ENCODE results near the gene IKZF4.
"Not testable (repeated sequence)": the region's sequence is repeated elsewhere in the genome, so short reads cannot be mapped to it uniquely, and the experiment has no call there.

IKZF4 gene

GRCh38 chr12:56040151-56040550 is 19.3 kb downstream of the IKZF4 start:
- no peak for DNase-seq (ENCODE audit: low read depth)

DNA sequence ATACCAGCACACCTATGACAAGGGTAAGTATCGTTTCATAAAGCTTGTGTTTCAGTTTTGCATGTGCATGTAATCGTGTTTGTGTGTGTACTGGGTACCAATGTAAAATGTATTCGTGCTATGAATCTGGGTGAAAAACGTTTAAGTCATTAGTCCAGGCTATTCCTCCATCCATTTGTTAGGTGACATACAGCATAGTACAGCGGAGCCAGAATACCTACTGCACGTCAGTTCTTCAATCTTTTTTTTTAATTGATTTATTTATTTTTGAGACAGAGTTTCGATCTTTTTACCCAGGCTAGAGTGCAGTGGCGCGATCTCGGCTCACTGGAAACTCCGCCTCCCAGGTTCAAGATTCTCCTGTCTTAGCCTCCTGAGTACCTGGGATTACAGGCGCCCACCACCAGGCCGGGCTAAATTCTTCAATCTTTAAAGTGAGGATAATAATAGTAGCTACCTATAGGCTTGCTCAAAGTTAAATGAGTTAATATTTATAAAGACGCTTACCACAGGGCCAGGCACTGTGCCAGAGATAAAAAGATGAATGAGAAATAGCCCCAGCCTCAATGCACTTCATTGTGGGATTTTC is 20.2 kb downstream of the IKZF4 start:
- DNase-seq (ENCODE audit: low read depth): no peak

DNA sequence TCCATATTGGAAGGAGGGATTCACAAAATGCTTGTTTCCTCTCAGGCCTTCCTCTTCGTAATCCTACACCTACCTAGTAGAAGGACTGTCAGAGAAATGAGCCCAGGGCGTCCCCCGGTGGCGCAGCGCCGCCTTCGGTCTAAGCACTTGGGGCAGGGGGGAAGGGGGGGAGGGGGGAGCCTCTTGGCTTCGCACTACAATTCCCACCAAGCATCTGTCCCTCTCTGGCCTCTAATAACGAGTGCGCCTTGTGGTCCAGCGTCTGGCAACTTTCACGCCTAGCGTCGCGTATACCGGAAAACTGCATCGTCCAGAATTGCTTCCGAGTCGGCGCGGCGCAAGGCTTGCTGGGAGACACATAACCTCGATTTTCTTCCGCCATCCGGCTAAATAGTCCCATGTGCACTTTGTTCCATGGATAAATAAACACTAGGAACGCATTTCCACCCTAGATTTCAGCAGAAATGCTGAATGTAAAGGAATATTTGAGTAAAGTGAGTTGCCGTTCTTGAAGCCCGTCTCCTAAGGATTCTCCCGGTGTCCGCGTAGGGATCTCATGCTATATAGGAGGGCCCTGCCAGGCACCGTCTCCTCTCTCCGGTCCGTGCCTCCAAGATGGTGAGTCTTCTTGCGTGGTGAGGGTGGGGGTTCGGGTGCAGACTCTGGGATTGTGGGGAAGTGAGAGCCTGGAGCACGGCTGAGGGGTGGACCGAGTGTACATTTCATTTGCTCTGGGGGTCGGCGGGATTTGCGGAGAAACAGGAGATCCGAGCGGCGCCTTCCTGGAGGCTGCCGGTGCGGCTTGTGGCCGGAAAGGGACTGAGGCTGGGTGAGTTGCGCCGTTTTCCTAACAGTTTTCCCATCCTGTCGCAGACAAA is 20.9 kb downstream of the IKZF4 start, which contains the start of gene RPS26:
TSS of gene RPS26 (plus strand) at position 367 of the 878 bp plus-strand sequence. CDS start at position 616, 249 bp downstream.
- peak; percentile 85 for DNase-seq (ENCODE audit: low read depth)

- DNase-seq (ENCODE audit: low read depth): not testable (repeated sequence)
Measured at GRCh38 chr12:56042430-56042813, 21.6 kb downstream of the IKZF4 start.

- no peak for DNase-seq (ENCODE audit: low read depth)
Measured at GRCh38 chr12:56042843-56043242, 22.0 kb downstream of the IKZF4 start.

- DNase-seq (ENCODE audit: low read depth): no peak
Measured at GRCh38 chr12:56046027-56046780, 25.4 kb downstream of the IKZF4 start.

DNA sequence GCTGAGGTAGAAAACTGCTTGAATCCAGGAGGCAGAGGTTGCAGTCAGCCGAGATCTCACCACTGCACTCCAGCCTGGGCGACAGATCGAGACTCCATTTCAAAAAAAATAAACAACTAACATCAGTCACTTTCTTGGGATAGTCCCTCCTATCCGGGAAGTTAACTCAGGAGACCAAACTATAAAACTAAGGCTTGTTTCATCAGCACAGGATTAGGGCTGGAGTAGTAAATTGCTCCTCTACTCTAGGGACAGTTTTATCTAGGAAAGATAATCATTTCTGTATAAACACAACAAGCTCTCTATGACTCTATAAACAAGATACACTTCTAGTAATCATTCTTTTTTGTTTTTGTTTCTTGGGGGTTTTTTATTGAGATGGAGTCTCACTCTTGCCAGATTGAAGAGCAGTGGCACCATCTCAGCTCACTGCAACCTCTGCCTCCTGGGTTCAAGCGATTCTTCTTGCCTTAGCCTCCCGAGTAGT is 32.6 kb downstream of the IKZF4 start:
- DNase-seq (ENCODE audit: low read depth): no peak

GRCh38 chr12:56059964-56060363 is 39.1 kb downstream of the IKZF4 start:
- not testable (repeated sequence) for DNase-seq (ENCODE audit: low read depth)

DNA sequence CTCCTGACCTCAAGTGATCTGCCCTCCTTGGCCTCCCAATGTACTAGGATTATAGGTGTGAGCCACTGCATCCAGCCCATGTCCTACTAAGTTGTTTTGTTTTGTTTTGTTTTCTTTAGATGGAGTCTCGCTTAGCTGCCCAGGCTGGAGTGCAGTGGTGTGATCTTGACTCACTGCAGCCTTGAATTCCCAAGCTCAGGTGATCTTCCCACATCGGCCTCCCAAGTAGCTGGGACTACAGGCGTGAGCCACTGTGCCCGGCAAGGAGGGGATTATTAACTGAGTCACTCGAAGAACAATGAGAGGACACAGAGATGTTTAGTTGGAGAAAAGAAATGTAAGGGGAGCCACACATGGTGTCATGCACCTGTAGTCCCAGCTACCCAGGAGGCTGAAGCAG is 41.1 kb downstream of the IKZF4 start:
- no peak for DNase-seq (ENCODE audit: low read depth)

DNA sequence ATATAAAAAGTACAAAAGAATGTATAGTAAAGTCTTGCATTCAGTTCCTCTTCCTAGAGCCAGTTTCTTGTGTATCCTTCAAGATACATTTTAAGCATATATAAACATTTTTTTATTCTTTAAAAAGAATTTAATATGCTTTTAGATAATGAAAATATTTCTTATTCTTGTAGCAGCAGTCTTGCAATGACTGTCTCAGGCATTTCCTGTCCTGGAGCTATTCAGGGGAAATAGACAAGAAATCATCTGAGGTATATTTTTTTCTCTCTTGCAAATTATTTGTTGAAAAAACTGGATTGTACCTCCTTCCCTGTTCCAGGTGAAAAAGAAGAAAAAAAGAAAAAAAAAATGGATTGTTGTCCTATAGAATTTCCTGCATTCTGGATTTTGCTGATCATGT is 42.2 kb downstream of the IKZF4 start:
- DNase-seq (ENCODE audit: low read depth): no peak

- no peak for DNase-seq (ENCODE audit: low read depth)
Measured at GRCh38 chr12:56071648-56072047, 50.8 kb downstream of the IKZF4 start.

- DNase-seq (ENCODE audit: low read depth): no peak
Measured at GRCh38 chr12:56074396-56074795, 53.6 kb downstream of the IKZF4 start.

DNA sequence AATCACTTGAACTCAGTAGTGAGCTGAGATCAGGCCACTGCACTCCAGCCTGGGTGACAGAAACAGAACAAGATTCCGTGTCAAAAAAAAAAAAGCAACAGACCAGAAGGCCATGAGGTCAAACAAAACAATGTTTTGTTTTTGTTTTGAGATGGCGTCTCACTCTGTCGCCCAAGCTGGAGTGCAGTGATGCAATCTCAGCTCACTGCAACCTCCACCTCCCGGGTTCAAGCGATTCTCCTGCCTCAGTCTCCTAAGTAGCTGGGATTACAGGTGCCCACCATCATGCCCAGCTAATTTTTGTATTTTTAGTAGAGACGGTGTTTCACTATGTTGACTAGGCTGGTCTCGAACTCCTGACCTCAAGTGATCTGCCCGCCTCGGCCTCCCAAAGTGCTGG is 57.1 kb downstream of the IKZF4 start:
- not testable (repeated sequence) for DNase-seq (ENCODE audit: low read depth)

DNA sequence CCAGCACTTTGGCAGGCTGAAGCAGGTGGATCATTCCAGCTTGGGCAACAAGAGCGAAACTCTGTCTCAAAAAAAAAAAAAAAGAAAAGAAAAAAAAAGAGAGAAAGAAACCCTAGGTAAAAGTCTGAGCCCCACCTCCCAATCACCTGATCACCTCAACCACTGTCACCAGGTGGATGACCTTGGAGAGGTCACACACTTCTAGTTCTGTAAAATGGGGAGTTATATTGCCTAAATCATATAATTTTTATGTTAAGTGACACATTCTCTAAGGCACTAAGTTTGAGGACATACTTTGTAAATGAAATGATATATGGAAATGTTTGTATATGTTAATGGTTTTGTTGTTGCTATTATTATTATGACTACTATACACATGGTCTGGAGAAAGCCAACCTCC is 57.6 kb downstream of the IKZF4 start:
- DNase-seq (ENCODE audit: low read depth): no peak

DNA sequence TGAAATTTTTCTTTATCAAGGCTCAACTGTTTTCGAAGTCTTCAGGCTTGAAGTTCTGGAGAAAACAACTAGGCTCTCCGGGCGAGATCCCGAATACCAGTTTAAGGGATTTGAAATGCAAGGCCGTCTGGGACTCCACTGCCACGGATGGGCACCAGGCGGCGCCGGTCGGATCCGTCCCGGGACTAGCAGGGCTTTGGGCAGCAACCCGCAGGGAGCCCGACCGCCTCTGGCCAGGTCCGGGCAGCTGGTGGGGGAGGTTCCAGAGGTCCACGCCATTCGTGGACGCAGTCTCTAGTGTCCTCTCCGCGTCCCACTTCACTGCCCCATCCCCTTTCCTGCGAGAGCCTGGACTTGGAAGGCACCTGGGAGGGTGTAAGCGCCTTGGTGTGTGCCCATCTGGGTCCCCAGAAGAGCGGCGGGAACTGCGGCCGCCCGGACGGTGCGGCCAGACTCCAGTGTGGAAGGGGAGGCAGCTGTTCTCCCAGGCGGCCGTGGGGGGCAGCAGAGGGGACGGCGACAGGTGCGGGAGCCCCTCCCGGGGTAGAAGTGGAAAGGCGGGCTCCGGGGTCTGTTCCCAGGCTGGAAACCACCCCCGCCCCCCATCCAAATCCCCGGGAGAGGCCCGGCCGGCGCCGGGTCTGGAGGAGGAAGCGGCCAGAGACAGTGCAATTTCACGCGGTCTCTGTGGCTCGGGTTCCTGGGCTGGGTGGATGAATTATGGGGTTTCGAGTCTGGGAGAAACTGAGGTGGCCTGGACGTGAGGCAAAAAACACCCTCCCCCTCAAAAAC is 58.3 kb downstream of the IKZF4 start:
- DNase-seq (ENCODE audit: low read depth): no peak

DNA sequence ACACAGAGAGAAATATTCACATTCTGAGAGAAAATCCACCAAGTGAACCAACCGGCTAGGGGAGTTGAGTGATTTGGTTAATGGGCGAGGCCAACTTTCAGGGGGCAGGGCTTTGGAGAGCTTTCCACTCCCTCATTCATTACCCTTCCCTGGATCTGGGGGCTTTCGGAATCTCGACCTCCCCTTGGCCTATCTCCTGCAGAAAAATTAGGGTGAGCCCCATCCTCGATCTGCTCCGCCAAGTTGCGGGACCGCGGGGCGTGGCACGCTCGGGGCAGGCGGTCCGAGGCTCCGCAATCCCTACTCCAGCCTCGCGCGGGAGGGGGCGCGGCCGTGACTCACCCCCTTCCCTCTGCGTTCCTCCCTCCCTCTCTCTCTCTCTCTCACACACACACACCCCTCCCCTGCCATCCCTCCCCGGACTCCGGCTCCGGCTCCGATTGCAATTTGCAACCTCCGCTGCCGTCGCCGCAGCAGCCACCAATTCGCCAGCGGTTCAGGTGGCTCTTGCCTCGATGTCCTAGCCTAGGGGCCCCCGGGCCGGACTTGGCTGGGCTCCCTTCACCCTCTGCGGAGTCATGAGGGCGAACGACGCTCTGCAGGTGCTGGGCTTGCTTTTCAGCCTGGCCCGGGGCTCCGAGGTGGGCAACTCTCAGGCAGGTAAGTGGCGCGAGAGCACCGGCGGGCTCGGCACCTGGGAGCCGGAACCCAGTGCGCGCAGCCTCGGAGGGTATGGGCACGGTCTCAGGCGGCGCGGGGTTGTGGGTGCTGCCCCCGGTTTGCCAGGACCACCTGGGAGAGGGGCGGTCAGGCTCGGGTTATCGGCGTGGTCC is 59.1 kb downstream of the IKZF4 start, which contains the start of gene ERBB3:
TSS of gene ERBB3 (plus strand) at position 443 of the 833 bp plus-strand sequence. CDS start at position 579, 136 bp downstream.
- DNase-seq (ENCODE audit: low read depth): peak; percentile 61

GRCh38 chr12:56080556-56081138 is 59.8 kb downstream of the IKZF4 start:
- no peak for DNase-seq (ENCODE audit: low read depth)

- no peak for DNase-seq (ENCODE audit: low read depth)
Measured at GRCh38 chr12:56081393-56082347, 60.8 kb downstream of the IKZF4 start.

DNA sequence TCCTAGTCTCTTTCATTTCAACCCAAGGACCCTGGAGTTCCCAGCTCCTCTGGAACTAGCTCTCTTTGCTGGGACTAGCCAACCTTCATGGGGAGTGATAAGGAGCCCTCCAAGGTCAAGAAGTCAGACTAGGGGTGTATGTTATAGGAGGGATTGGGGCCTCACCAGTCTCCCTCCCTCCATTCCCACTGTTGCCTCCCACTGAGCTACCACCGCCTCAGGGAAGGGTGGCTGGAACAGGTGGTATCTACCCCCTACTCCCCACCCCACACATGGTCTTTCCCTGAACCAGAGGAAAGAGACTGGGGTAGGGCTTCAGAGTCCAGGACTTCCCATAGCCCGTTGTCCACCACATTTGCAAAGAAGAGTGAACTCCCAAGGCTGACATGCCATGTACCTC is 61.5 kb downstream of the IKZF4 start:
- DNase-seq (ENCODE audit: low read depth): no peak
